Measurements from ENCODE around the gene ZFYVE21.

The ZFYVE21 gene

DNA sequence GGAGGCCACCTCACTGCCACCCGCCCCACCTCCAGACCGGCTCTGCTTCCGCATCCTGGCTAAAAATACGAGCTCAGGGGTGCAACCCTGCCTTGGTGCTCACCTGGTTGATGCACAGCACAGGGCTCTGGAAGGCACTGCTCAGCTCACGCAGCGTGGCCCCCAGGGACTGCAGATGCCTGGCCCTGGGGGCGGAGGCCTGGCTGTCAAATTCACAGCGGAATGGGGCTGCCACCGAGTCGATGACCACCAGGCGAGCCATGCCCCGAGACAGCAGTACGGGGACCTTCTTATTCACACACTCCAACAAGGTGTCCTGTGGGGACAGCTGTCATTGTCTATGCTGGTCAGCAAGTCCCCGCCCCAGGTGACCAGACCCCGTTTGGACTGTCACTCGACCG is 16.3 kb upstream of the ZFYVE21 start:
- Histone ChIP-seq H2AFZ (ENCODE audit: low read depth) (no peak overlapping the region), H3K9ac (no peak overlapping the region), H3K36me3 (ENCODE audit: insufficient read depth) (no peaks in the 10 kb centered on the region), H3K4me2 (no peak overlapping the region), H4K20me1 (ENCODE audit: insufficient read depth) (no peaks in the 10 kb centered on the region), H3K27ac (no peak overlapping the region), H3K4me1 (ENCODE audit: low read depth, poor library complexity, severe bottlenecking) (no peaks in the 10 kb centered on the region), H3K4me3 (IDR thresholded peaks at IDR 0.05; ENCODE audit: insufficient read depth, low read depth, low read length) (no peak overlapping the region), H3K27me3 (ENCODE audit: insufficient read depth, low read depth) (no peaks in the 10 kb centered on the region), H3K79me2 (ENCODE audit: insufficient read depth, low read depth) (no peaks in the 10 kb centered on the region)
- TF ChIP-seq, protein P1, sequence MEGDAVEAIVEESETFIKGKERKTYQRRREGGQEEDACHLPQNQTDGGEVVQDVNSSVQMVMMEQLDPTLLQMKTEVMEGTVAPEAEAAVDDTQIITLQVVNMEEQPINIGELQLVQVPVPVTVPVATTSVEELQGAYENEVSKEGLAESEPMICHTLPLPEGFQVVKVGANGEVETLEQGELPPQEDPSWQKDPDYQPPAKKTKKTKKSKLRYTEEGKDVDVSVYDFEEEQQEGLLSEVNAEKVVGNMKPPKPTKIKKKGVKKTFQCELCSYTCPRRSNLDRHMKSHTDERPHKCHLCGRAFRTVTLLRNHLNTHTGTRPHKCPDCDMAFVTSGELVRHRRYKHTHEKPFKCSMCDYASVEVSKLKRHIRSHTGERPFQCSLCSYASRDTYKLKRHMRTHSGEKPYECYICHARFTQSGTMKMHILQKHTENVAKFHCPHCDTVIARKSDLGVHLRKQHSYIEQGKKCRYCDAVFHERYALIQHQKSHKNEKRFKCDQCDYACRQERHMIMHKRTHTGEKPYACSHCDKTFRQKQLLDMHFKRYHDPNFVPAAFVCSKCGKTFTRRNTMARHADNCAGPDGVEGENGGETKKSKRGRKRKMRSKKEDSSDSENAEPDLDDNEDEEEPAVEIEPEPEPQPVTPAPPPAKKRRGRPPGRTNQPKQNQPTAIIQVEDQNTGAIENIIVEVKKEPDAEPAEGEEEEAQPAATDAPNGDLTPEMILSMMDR (conservative IDR thresholded peaks at IDR 0.05; ENCODE audit: low read depth, low read length), result no peak

DNA sequence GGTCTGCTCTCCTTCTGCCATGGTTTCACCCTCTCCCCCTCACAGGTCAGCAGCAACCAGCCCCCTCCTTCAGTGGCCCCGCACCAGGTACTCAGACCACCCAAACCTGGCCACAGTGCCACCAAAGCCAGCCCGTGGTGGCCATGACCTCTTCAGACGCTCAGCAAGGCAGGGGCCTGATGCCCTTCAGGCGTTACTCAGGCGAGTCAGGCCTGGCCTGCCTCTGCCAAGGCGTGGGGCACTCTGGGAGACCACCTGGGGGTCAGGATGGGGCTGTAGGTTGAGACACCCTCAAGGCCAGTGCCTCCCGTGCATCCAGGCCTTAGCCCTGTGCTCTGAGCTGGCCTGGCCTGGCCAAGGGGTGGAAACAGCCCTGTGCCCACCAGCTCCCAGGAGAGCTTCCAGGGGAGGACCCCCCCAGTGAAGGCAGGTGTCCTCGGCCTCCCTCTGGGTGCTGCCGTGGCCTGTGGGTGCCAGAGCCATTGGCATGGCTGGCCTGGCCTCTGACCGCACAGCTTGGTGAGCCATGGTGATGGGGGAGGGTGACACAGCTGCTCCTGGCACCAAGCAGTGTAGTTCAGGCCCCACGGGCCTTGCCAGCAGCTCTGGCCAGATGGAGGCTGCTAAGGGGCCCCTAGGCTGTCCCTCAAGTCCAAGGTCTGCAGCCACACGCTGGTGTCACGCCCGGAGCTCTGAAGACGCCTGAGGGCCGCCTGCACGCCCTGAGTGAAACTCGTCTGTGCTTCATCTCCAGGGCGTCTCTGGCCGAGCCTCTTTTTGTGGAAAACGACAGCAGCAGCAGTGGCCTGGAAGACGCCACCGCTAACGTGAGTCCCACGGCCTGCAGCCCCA is 15.5 kb upstream of the ZFYVE21 start:
- Histone ChIP-seq H3K4me2 (no peak overlapping the region), H3K36me3 (ENCODE audit: insufficient read depth) (no peaks in the 10 kb centered on the region), H2AFZ (ENCODE audit: low read depth) (no peak overlapping the region), H3K4me1 (ENCODE audit: low read depth, poor library complexity, severe bottlenecking) (no peaks in the 10 kb centered on the region), H4K20me1 (ENCODE audit: insufficient read depth) (no peaks in the 10 kb centered on the region), H3K4me3 (IDR thresholded peaks at IDR 0.05; ENCODE audit: insufficient read depth, low read depth, low read length) (no peak overlapping the region), H3K79me2 (ENCODE audit: insufficient read depth, low read depth) (no peaks in the 10 kb centered on the region), H3K27me3 (ENCODE audit: insufficient read depth, low read depth) (no peaks in the 10 kb centered on the region), H3K9ac (no peak overlapping the region), H3K27ac (no peak overlapping the region)
- TF ChIP-seq, protein P1 (conservative IDR thresholded peaks at IDR 0.05; ENCODE audit: low read depth, low read length), result no peak

GRCh38 chr14:103700753-103701490 is 14.7 kb upstream of the ZFYVE21 start:
- TF ChIP-seq, protein P1 (conservative IDR thresholded peaks at IDR 0.05; ENCODE audit: low read depth, low read length), result no peak
- no peaks in the 10 kb centered on the region for H3K27me3 ChIP-seq (ENCODE audit: insufficient read depth, low read depth)
- H2AFZ ChIP-seq (ENCODE audit: low read depth), result no peak overlapping the region
- H3K36me3 ChIP-seq (ENCODE audit: insufficient read depth), result no peaks in the 10 kb centered on the region
- H3K9ac ChIP-seq, result no peak overlapping the region
- H4K20me1 ChIP-seq (ENCODE audit: insufficient read depth), result no peaks in the 10 kb centered on the region
- no peaks in the 10 kb centered on the region for H3K4me1 ChIP-seq (ENCODE audit: low read depth, poor library complexity, severe bottlenecking)
- no peaks in the 10 kb centered on the region for H3K79me2 ChIP-seq (ENCODE audit: insufficient read depth, low read depth)
- H3K4me2 ChIP-seq, result no peak overlapping the region
- H3K27ac ChIP-seq, result no peak overlapping the region
- no peak overlapping the region for H3K4me3 ChIP-seq (IDR thresholded peaks at IDR 0.05; ENCODE audit: insufficient read depth, low read depth, low read length)

GRCh38 chr14:103702095-103702494 is 13.5 kb upstream of the ZFYVE21 start:
- no peak overlapping the region for H3K4me2 ChIP-seq
- no peaks in the 10 kb centered on the region for H3K79me2 ChIP-seq (ENCODE audit: insufficient read depth, low read depth)
- no peak overlapping the region for H2AFZ ChIP-seq (ENCODE audit: low read depth)
- no peaks in the 10 kb centered on the region for H3K4me1 ChIP-seq (ENCODE audit: low read depth, poor library complexity, severe bottlenecking)
- no peaks in the 10 kb centered on the region for H4K20me1 ChIP-seq (ENCODE audit: insufficient read depth)
- no peak overlapping the region for H3K4me3 ChIP-seq (IDR thresholded peaks at IDR 0.05; ENCODE audit: insufficient read depth, low read depth, low read length)
- H3K27ac ChIP-seq, result no peak overlapping the region
- TF ChIP-seq, protein P1 (conservative IDR thresholded peaks at IDR 0.05; ENCODE audit: low read depth, low read length), result no peak
- no peaks in the 10 kb centered on the region for H3K27me3 ChIP-seq (ENCODE audit: insufficient read depth, low read depth)
- no peak overlapping the region for H3K9ac ChIP-seq
- no peaks in the 10 kb centered on the region for H3K36me3 ChIP-seq (ENCODE audit: insufficient read depth)

Data from KMS-11 (cell line).